ENCODE data around the gene SNX6. TPM values are rescaled to one million over a fixed set of nuclear protein-coding genes. Genes with fewer than 3 reads are reported as not detected.

Gene SNX6
- total RNA-seq, 3 donors from 2014 or later (not counting 1 experiment from before 2014, with no cell fraction given), result 62.6 to 77.7 (median 67.1) TPM

- Histone ChIP-seq H3K27me3 (ENCODE audit: control insufficient read depth, insufficient read depth, low read length) (no peaks in the 10 kb centered on the region), H3K36me3 (ENCODE audit: control insufficient read depth, insufficient read depth, low read length) (peaks cover 3% of the 10 kb centered on the region), H3K9me3 (ENCODE audit: control insufficient read depth, insufficient read depth, low read length) (no peaks in the 10 kb centered on the region), H3K4me1 (ENCODE audit: control insufficient read depth, insufficient read depth, low read length) (peaks cover 19% of the 10 kb centered on the region), H3K4me3 (ENCODE audit: low read length) (peak overlapping the region; percentile 94), H3K27ac (ENCODE audit: low read length) (peak overlapping the region; percentile 95)
- no peak for DNase-seq
- no peak for TF ChIP-seq CTCF (IDR thresholded peaks at IDR 0.05)
- 6% methylated on average over 9 of the region's 13 CpGs for WGBS (ENCODE audit: insufficient coverage)
- Mint-ChIP-seq H3K36me3 (no peaks in the 10 kb centered on the region), H3K4me3 (peak overlapping the region; percentile 93), H3K27ac (peak overlapping the region; percentile 83 to 96), H3K9me3 (no peaks in the 10 kb centered on the region), H3K4me1 (peaks cover 19 to 24% of the 10 kb centered on the region in 2 donors), H3K27me3 (ENCODE audit: low read depth in 2 of 2) (peaks cover 0 to 9% of the 10 kb centered on the region in 2 donors)
- ATAC-seq, result no peak
- intact Hi-C loops (cut with micrococcal nuclease), result loop anchor here (5.0 kb wide), 1 partner anchor 92 kb away; the partner anchor contains the start of gene EAPP
Measured at GRCh38 chr14:34629344-34629656, 648 bp downstream of the SNX6 start.

- Histone ChIP-seq H3K27me3 (ENCODE audit: control insufficient read depth, insufficient read depth, low read length) (no peaks in the 10 kb centered on the region), H3K4me1 (ENCODE audit: control insufficient read depth, insufficient read depth, low read length) (peaks cover 19% of the 10 kb centered on the region), H3K9me3 (ENCODE audit: control insufficient read depth, insufficient read depth, low read length) (no peaks in the 10 kb centered on the region), H3K27ac (ENCODE audit: low read length) (no peak overlapping the region), H3K36me3 (ENCODE audit: control insufficient read depth, insufficient read depth, low read length) (peaks cover 5% of the 10 kb centered on the region), H3K4me3 (ENCODE audit: low read length) (peak overlapping the region; percentile 94)
- peak in 1 of 2 donors; percentile 55 for DNase-seq
- H3K36me3 Mint-ChIP-seq, result no peaks in the 10 kb centered on the region
- intact Hi-C loops (cut with micrococcal nuclease), result loop anchor here (5.0 kb wide), 1 partner anchor 91 kb away; the partner anchor contains the start of gene EAPP
- H3K27ac Mint-ChIP-seq, result peak overlapping the region; percentile 83 to 96
- no peaks in the 10 kb centered on the region for H3K9me3 Mint-ChIP-seq
- peaks cover 0 to 4% of the 10 kb centered on the region in 2 donors for H3K27me3 Mint-ChIP-seq (ENCODE audit: low read depth in 2 of 2)
- peaks cover 19 to 24% of the 10 kb centered on the region in 2 donors for H3K4me1 Mint-ChIP-seq
- H3K4me3 Mint-ChIP-seq, result peak overlapping the region; percentile 93
- 24% methylated on average over 4 of the region's 5 CpGs for WGBS (ENCODE audit: insufficient coverage)
- no peak for ATAC-seq
- no peak for TF ChIP-seq CTCF (IDR thresholded peaks at IDR 0.05)
Measured at GRCh38 chr14:34628681-34629135, 1.2 kb downstream of the SNX6 start.

DNA sequence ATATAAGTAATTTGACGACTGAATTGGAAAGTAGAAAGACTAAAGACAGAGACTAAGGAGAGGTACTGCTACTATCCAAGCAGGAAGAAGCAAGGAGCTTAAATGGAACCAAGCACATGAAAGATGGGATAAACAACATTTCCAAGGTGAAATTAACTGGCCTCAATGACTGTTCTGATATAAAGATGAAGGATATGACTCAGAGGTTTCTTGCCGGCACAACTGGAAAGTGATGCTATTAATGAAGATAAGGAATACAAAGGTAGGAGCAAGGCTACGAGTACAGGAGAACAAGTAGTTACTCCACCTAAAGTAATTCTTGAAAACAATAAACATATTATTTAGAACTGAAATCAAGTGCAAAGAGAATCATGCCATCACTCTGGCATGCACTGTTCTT lies 6.4 kb downstream of the SNX6 start:
- Mint-ChIP-seq H3K4me1 (peaks cover 45 to 48% of the 10 kb centered on the region in 2 donors), H3K9me3 (no peaks in the 10 kb centered on the region), H3K27me3 (ENCODE audit: low read depth in 2 of 2) (no peaks in the 10 kb centered on the region), H3K36me3 (no peaks in the 10 kb centered on the region), H3K4me3 (no peak overlapping the region), H3K27ac (peak overlapping the region in 1 of 2 donors; percentile 53)
- no peaks in the 10 kb centered on the region for H3K27me3 ChIP-seq (ENCODE audit: control insufficient read depth, insufficient read depth, low read length)
- peaks cover 20% of the 10 kb centered on the region for H3K4me1 ChIP-seq (ENCODE audit: control insufficient read depth, insufficient read depth, low read length)
- no peak for DNase-seq
- no peak overlapping the region for H3K27ac ChIP-seq (ENCODE audit: low read length)
- ATAC-seq, result no peak
- no peaks in the 10 kb centered on the region for H3K9me3 ChIP-seq (ENCODE audit: control insufficient read depth, insufficient read depth, low read length)
- intact Hi-C loops (cut with micrococcal nuclease), result no loop called here
- no peak for TF ChIP-seq CTCF (IDR thresholded peaks at IDR 0.05)
- no peak overlapping the region for H3K4me3 ChIP-seq (ENCODE audit: low read length)
- WGBS (ENCODE audit: insufficient coverage), result 89% methylated on average over 2 of the region's 3 CpGs
- H3K36me3 ChIP-seq (ENCODE audit: control insufficient read depth, insufficient read depth, low read length), result peaks cover 25% of the 10 kb centered on the region

- H3K27ac ChIP-seq (ENCODE audit: low read length), result no peak overlapping the region
- TF ChIP-seq CTCF (IDR thresholded peaks at IDR 0.05), result no peak
- Mint-ChIP-seq H3K4me3 (peak overlapping the region; percentile 37), H3K9me3 (no peaks in the 10 kb centered on the region), H3K27me3 (ENCODE audit: low read depth in 2 of 2) (no peaks in the 10 kb centered on the region), H3K4me1 (peaks cover 47 to 53% of the 10 kb centered on the region in 2 donors), H3K27ac (peak overlapping the region; percentile 49 to 56), H3K36me3 (no peaks in the 10 kb centered on the region)
- H3K36me3 ChIP-seq (ENCODE audit: control insufficient read depth, insufficient read depth, low read length), result peaks cover 30% of the 10 kb centered on the region
- WGBS (ENCODE audit: insufficient coverage), result 96% methylated on average over 3 of the region's 3 CpGs
- no peak overlapping the region for H3K4me3 ChIP-seq (ENCODE audit: low read length)
- no peak for DNase-seq
- H3K9me3 ChIP-seq (ENCODE audit: control insufficient read depth, insufficient read depth, low read length), result no peaks in the 10 kb centered on the region
- H3K27me3 ChIP-seq (ENCODE audit: control insufficient read depth, insufficient read depth, low read length), result no peaks in the 10 kb centered on the region
- H3K4me1 ChIP-seq (ENCODE audit: control insufficient read depth, insufficient read depth, low read length), result peaks cover 18% of the 10 kb centered on the region
- intact Hi-C loops (cut with micrococcal nuclease), result no loop called here
- ATAC-seq, result no peak
Measured at GRCh38 chr14:34620839-34621238, 9.1 kb downstream of the SNX6 start.

Data from natural killer cell (primary cell).